Astrocyte (in vitro differentiated cells and primary cell): ENCODE measurements around the gene PBX3. TPM values are rescaled to one million over a fixed set of nuclear protein-coding genes. Genes with fewer than 3 reads are reported as not detected.

ENCODE experiments used
- DNase-seq: peaks from one replicate; pipeline ENCODE4 v3.0.0-alpha.2; 2010; ENCODE audit warnings: low read depth
- FAIRE-seq: peaks from 2 replicates; lab custom pipeline; 2011; peaks lifted over from hg19 to GRCh38; lab: Jason Lieb, UNC
- H2AFZ ChIP-seq: 2 replicates; pipeline ENCODE4 v1.6.0; 2012; ENCODE audit warnings: low read depth, low read length, inconsistent platforms
- H3K27ac ChIP-seq: 2 replicates; pipeline ENCODE4 v1.5.1; 2011; ENCODE audit warnings: low read depth, low read length, inconsistent platforms
- H3K27me3 ChIP-seq: 2 replicates; pipeline ENCODE4 v1.6.0; 2011; ENCODE audit warnings: low read length, inconsistent platforms; ENCODE audit not compliant: insufficient read depth
- H3K36me3 ChIP-seq: 2 replicates; pipeline ENCODE4 v1.5.1; 2011; ENCODE audit warnings: low read length, inconsistent platforms; ENCODE audit not compliant: insufficient read depth
- H3K4me1 ChIP-seq: 2 replicates; pipeline ENCODE4 v1.5.1; 2011; ENCODE audit warnings: low read length, inconsistent platforms; ENCODE audit not compliant: insufficient read depth
- H3K4me2 ChIP-seq: 2 replicates; pipeline ENCODE4 v1.6.0; 2012; ENCODE audit warnings: low read length, inconsistent platforms
- H3K4me3 ChIP-seq: 2 replicates; pipeline ENCODE4 v1.5.1; 2011; ENCODE audit warnings: low read depth, mild to moderate bottlenecking, low read length, inconsistent platforms; ENCODE audit not compliant: insufficient read depth
- H3K79me2 ChIP-seq: 2 replicates; pipeline ENCODE4 v1.6.0; 2012; ENCODE audit warnings: mild to moderate bottlenecking, low read length, inconsistent platforms; ENCODE audit not compliant: insufficient read depth
- H3K9ac ChIP-seq: 2 replicates; pipeline ENCODE4 v1.6.0; 2012; ENCODE audit warnings: mild to moderate bottlenecking, low read length, inconsistent platforms
- H3K9me3 ChIP-seq: 2 replicates; pipeline ENCODE4 v1.5.1; 2012; ENCODE audit warnings: low read depth, mild to moderate bottlenecking, low read length, inconsistent platforms; ENCODE audit not compliant: insufficient read depth
- H4K20me1 ChIP-seq: 2 replicates; pipeline ENCODE4 v1.6.0; 2012; ENCODE audit warnings: low read length, inconsistent platforms; ENCODE audit not compliant: insufficient read depth
- H3K27ac Mint-ChIP-seq: one replicate; pipeline ENCODE4 v1.8.0; 2021; ENCODE audit warnings: mild to moderate bottlenecking, mixed read lengths; ENCODE audit not compliant: unreplicated experiment
- H3K27me3 Mint-ChIP-seq: one replicate; pipeline ENCODE4 v1.8.0; 2021; ENCODE audit warnings: low read depth, mixed read lengths; ENCODE audit not compliant: unreplicated experiment
- H3K36me3 Mint-ChIP-seq: one replicate; pipeline ENCODE4 v1.8.0; 2021; ENCODE audit warnings: low read depth, mixed read lengths; ENCODE audit not compliant: unreplicated experiment
- H3K4me1 Mint-ChIP-seq: one replicate; pipeline ENCODE4 v1.8.0; 2021; ENCODE audit warnings: low read depth, mixed read lengths; ENCODE audit not compliant: unreplicated experiment
- H3K4me3 Mint-ChIP-seq: one replicate; pipeline ENCODE4 v1.8.0; 2021; ENCODE audit warnings: mild to moderate bottlenecking, moderate library complexity, mixed read lengths; ENCODE audit not compliant: unreplicated experiment
- H3K9me3 Mint-ChIP-seq: one replicate; pipeline ENCODE4 v1.8.0; 2021; ENCODE audit warnings: mild to moderate bottlenecking, mixed read lengths; ENCODE audit not compliant: unreplicated experiment
- CTCF ChIP-seq: IDR thresholded peaks from 2 replicates; pipeline ENCODE4 v1.5.1; 2011; ENCODE audit warnings: low read depth, mild to moderate bottlenecking, inconsistent platforms, low read length, moderate library complexity; ENCODE audit not compliant: insufficient read depth
- EZH2 ChIP-seq: IDR thresholded peaks from 2 replicates; pipeline ENCODE4 v1.6.1; 2012; ENCODE audit warnings: mild to moderate bottlenecking, low read length, inconsistent platforms; ENCODE audit not compliant: insufficient read depth
- total RNA-seq: library from RNA; stranded (reverse); gene quantifications from 2 replicates; pipeline ENCODE4 v1.2.1, GENCODE V29; 2021

Gene PBX3
- total RNA-seq, 1 donor from 2014 or later: 51.2 TPM

DNA sequence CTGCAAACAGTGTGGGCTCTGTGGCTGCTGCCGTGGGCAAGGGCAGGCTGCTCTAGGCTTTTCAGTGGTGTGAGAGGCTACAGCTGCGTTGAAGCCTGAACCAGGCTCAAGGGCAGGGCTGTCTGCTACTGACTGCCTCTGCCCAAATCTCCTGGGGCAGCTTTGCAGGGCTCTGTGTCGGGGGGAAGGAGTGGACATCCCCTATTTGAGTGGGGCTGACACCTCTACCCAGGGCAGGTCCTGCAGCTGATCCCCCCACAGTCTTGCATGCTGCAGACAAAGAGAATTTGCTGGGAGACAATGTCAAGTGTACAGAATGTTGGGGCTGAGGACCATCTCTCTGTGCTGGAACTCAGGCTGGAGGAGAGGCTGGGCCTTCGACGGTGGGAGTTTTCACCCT, 240.2 kb downstream of the PBX3 start:
- no peak overlapping the region for H2AFZ ChIP-seq
- no peak for TF ChIP-seq EZH2
- TF ChIP-seq CTCF: no peak

GRCh38 chr9:125988479-125989050, 241.4 kb downstream of the PBX3 start:
- H3K27ac Mint-ChIP-seq: no peak overlapping the region
- Histone ChIP-seq H4K20me1 (no peaks in the 10 kb centered on the region), H3K27me3 (no peaks in the 10 kb centered on the region), H3K36me3 (no peaks in the 10 kb centered on the region), H3K9me3 (no peaks in the 10 kb centered on the region), H3K4me2 (no peak overlapping the region), H3K4me3 (no peak overlapping the region), H3K79me2 (no peaks in the 10 kb centered on the region), H3K4me1 (no peaks in the 10 kb centered on the region), H3K9ac (no peak overlapping the region), H3K27ac (no peak overlapping the region), H2AFZ (no peak overlapping the region)
- DNase-seq (no peak), FAIRE-seq (no peak)
- TF ChIP-seq EZH2 (no peak), CTCF (no peak)
- peaks cover 3% of the 10 kb centered on the region for H3K9me3 Mint-ChIP-seq
- no peak overlapping the region for H3K4me3 Mint-ChIP-seq
- H3K4me1 Mint-ChIP-seq: no peaks in the 10 kb centered on the region
- H3K36me3 Mint-ChIP-seq: peaks cover 2% of the 10 kb centered on the region
- peaks cover 38% of the 10 kb centered on the region for H3K27me3 Mint-ChIP-seq

More for the DNA sequence above, 240.2 kb downstream of the PBX3 start:
- no peak for FAIRE-seq
- Mint-ChIP-seq H3K36me3 (peaks cover 2% of the 10 kb centered on the region), H3K4me1 (no peaks in the 10 kb centered on the region), H3K9me3 (peaks cover 3% of the 10 kb centered on the region), H3K27me3 (peaks cover 36% of the 10 kb centered on the region), H3K4me3 (no peak overlapping the region), H3K27ac (no peak overlapping the region)
- DNase-seq: no peak
- no peaks in the 10 kb centered on the region for H3K4me1 ChIP-seq
- no peak overlapping the region for H3K9ac ChIP-seq
- H3K4me2 ChIP-seq: no peak overlapping the region
- H3K27me3 ChIP-seq: no peaks in the 10 kb centered on the region
- no peaks in the 10 kb centered on the region for H3K36me3 ChIP-seq
- no peak overlapping the region for H3K27ac ChIP-seq
- H3K4me3 ChIP-seq: no peak overlapping the region
- no peaks in the 10 kb centered on the region for H4K20me1 ChIP-seq
- no peaks in the 10 kb centered on the region for H3K79me2 ChIP-seq
- H3K9me3 ChIP-seq: no peaks in the 10 kb centered on the region

DNA sequence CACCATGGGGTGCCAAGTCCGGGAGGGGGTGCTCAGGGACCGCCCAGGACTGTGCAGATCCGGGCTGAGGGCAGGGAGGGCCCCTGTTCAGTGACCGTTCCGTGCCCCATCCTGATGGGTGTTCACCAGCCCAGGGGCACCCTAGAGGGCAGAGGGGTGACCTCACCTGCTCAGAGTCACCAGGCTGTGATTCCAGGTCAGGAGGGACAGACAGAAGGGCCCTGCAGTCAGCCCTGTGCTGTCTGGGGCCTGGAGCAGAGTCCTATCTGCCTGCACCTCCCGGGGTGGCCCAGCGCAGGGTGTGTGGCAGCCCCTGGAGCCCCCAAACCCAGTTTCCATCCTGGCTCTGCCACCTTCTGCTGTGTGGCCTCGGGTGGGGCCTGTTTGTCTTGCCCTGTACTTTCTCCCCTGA, 241.9 kb downstream of the PBX3 start:
- Mint-ChIP-seq H3K9me3 (peaks cover 3% of the 10 kb centered on the region), H3K27ac (no peak overlapping the region), H3K36me3 (peaks cover 2% of the 10 kb centered on the region), H3K4me1 (no peaks in the 10 kb centered on the region), H3K4me3 (no peak overlapping the region), H3K27me3 (peaks cover 38% of the 10 kb centered on the region)
- Histone ChIP-seq H3K27me3 (no peaks in the 10 kb centered on the region), H3K9me3 (no peaks in the 10 kb centered on the region), H3K9ac (no peak overlapping the region), H3K79me2 (no peaks in the 10 kb centered on the region), H3K36me3 (no peaks in the 10 kb centered on the region), H4K20me1 (no peaks in the 10 kb centered on the region), H3K4me3 (no peak overlapping the region), H2AFZ (no peak overlapping the region), H3K4me1 (no peaks in the 10 kb centered on the region), H3K27ac (no peak overlapping the region), H3K4me2 (no peak overlapping the region)
- TF ChIP-seq EZH2: no peak
- TF ChIP-seq CTCF: no peak
- no peak for FAIRE-seq
- DNase-seq: no peak
